Renal cortex interstitium (tissue), 11 donors: Measurements from ENCODE around the gene SLC22A23. TPM values are rescaled to one million over a fixed set of nuclear protein-coding genes. Genes with fewer than 3 reads are reported as not detected.

ENCODE experiments used
- DNase-seq, 11 donors: peaks; one replicate each; pipeline ENCODE4 v3.0.0-alpha.2; 2013; ENCODE audit warnings: low read depth in 9 of 11, low spot score in 4 of 11; ENCODE audit errors: extremely low read depth in 1 of 11
- polyA plus RNA-seq, 3 donors: library from polyadenylated mRNA; unstranded; fragments of 120-200 nt; gene quantifications; one replicate each; pipeline ENCODE4 v1.2.1, GENCODE V29; 2013; ENCODE audit not compliant: insufficient read length in 3 of 3

Gene SLC22A23
- polyA plus RNA-seq, 3 donors: 11.2 to 15.8 (median 11.7) TPM

GRCh38 chr6:3335169-3335568 is 121.7 kb downstream of the SLC22A23 start:
- no peak for DNase-seq

- DNase-seq: no peak
Observed at GRCh38 chr6:3334555-3334954, 122.3 kb downstream of the SLC22A23 start.

- DNase-seq: no peak
Observed at GRCh38 chr6:3333263-3333662, 123.6 kb downstream of the SLC22A23 start.

GRCh38 chr6:3331971-3332370 is 124.9 kb downstream of the SLC22A23 start:
- no peak for DNase-seq

GRCh38 chr6:3331494-3331893 is 125.4 kb downstream of the SLC22A23 start:
- DNase-seq: no peak

GRCh38 chr6:3330199-3330598 is 126.7 kb downstream of the SLC22A23 start:
- DNase-seq: no peak

- no peak for DNase-seq
Observed at GRCh38 chr6:3329393-3330051, 127.3 kb downstream of the SLC22A23 start.

- DNase-seq: no peak
Observed at GRCh38 chr6:3328796-3329195, 128.1 kb downstream of the SLC22A23 start.

GRCh38 chr6:3328145-3328544 is 128.7 kb downstream of the SLC22A23 start:
- no peak for DNase-seq

- no peak for DNase-seq
Observed at GRCh38 chr6:3327403-3327802, 129.4 kb downstream of the SLC22A23 start.

- DNase-seq: no peak
Observed at GRCh38 chr6:3326981-3327380, 129.9 kb downstream of the SLC22A23 start.

- no peak for DNase-seq
Observed at GRCh38 chr6:3326184-3326971, 130.5 kb downstream of the SLC22A23 start.

DNA sequence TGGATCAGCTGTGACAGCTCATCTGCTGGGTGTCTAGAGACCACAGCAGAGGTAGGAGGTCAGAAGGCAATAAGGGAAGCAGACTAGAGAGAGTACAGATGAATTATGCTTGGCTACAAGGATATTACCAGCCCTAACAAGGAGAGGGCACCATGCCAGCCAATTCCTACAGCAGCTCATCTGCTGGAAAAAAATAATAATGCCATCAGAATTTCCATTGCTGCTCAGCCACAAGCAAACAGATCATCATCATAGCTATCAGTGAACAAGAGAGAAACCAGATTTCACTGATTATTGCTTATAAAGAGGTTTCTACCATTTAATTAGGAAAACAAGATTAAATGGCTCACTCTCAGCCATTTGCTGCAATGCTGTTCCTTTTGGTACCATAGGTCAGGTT is 131.6 kb downstream of the SLC22A23 start:
- no peak for DNase-seq

- DNase-seq: peak in 2 of 11 donors; percentile 11 to 29
Observed at GRCh38 chr6:3324262-3324942, 132.4 kb downstream of the SLC22A23 start.

DNA sequence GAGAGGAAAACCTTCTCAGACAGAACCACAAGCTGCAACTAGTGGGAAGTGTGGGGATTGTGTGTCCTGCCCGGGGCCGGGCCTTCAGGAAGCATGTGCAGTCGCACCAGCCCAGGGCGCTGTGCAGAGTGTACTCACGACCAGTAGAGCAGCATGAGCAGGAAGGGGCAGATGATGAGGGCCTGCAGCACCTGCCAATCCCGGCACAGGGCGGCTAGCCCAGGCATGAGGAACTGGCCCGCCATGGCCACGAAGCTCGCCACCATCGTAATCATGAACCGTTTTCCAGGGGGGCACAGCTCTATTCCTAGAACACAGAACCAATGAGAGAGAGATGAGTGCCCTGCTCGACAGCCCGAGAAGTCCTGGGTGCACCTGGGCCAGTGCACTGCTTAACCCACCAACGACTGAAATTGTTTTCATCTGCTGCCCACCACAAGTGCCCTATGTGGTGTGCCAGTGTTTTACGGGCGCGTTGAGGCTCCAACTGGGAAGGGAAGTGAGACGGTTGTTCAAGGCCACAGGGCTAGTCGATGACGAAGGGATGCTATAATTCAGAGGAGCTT is 133.1 kb downstream of the SLC22A23 start:
- no peak for DNase-seq

- DNase-seq: no peak
Observed at GRCh38 chr6:3323148-3323547, 133.7 kb downstream of the SLC22A23 start.

DNA sequence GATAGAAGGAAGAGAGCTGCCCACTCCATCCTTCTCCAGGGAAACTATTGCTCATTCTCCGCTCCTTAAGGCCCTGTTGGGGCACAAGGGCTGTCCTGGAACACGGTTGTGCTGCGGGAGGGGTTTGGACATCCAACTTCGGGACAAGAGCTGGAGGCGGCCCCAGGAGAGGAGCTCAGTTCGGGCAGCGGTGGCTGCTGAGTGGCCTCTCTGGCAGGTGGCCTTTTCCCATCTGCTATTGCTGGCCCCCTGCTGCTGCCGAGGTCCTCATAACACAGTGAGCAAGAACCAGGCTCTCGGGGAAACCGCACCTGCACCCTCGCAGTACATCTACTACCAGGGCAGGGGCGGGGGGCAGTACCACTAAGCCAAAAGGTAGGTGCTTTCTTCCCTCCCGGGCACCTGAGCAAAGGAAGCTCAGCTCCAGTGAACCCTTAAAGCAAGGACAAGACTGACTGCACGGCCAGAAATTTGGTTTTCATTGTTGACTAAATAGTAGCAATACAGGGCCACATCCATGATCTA is 134.4 kb downstream of the SLC22A23 start:
- no peak for DNase-seq

DNA sequence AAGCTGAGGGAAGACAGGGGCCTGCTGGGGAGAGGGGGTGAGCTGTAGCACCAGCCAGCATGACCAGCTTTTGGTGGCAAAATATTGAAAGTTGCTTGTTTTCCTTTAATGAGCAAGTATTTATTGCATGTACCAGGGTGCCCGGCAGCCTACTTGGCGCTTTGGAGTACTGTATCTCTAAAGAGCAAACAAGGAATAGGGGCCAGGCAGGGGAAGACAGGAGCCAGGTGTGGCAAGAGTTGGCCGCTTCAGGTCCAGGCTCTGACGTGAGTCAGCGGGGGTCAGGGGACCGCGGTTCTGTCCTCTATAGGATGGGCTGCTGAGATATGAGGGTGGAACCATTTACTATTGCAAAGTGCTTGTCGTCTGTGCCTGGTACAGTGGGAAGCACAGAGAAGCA is 135.0 kb downstream of the SLC22A23 start:
- DNase-seq: no peak

DNA sequence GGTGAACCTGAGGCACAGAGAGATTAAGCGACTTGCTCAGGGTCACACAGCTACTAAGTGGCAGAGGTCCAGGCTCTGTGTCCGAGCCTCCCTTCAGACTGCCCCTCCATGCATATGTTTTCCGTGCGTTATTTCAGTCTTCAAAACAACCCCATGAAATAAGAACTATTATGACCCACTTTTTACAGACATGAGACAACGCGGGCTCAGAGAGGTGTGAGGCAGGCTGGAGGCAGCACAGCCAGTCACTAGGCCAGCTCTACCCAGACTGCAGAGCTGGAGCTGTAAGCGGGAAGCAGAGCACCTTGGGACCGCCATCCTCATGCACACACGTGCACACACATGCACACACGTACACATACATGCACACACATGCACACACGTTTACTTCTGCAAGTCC is 135.8 kb downstream of the SLC22A23 start:
- no peak for DNase-seq
